Adrenal gland (tissue), 5 donors: ENCODE measurements around the gene LTN1.

ENCODE experiments used
- POLR2A ChIP-seq, 2 donors: fragments of 450-650 bp; IDR thresholded peaks; one replicate each; pipeline ENCODE4 v1.6.1; 2017; ENCODE audit warnings: antibody characterized with exemption in 2 of 2, mild to moderate bottlenecking in 2 of 2, moderate library complexity in 1 of 2
- TF ChIP-seq, protein P1 (sequence below), 6 experiments: fragments of 450-650 bp in 4 of 6; fragments of 200-600 bp in 2 of 6; sonication (generic) in 1 of 6; IDR thresholded peaks; 1 replicate in 5 of 6; 2 replicates in 1 of 6; pipeline versions ENCODE4 v1.5.1 to v1.8.0; 2016 to 2021; ENCODE audit warnings: antibody characterized with exemption in 6 of 6, mild to moderate bottlenecking in 2 of 6, moderate library complexity in 1 of 6
- donor health status: DM: no; HTN: no; CAD: no.

DNA sequence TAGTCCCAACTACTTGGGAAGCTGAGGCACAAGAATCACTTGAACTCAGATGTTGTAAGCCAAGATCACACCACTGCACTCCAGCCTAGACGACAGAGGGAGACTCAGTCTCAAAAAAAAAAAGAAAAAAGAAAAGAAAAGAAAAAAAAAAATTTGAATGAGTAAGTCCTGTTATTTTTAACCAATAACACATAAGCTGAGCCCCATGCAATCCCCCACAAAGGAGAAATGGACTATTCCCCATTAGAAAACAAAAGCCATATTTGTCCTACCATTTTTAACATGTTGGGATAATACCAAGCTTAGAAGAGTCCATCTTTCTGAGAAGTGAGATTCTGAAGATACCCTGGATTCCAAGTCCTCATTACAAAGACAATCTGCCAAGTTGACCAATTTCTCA, 32.4 kb downstream of the LTN1 start:
- no peak for TF ChIP-seq POLR2A (IDR thresholded peaks at IDR 0.05)
- TF ChIP-seq, protein P1, sequence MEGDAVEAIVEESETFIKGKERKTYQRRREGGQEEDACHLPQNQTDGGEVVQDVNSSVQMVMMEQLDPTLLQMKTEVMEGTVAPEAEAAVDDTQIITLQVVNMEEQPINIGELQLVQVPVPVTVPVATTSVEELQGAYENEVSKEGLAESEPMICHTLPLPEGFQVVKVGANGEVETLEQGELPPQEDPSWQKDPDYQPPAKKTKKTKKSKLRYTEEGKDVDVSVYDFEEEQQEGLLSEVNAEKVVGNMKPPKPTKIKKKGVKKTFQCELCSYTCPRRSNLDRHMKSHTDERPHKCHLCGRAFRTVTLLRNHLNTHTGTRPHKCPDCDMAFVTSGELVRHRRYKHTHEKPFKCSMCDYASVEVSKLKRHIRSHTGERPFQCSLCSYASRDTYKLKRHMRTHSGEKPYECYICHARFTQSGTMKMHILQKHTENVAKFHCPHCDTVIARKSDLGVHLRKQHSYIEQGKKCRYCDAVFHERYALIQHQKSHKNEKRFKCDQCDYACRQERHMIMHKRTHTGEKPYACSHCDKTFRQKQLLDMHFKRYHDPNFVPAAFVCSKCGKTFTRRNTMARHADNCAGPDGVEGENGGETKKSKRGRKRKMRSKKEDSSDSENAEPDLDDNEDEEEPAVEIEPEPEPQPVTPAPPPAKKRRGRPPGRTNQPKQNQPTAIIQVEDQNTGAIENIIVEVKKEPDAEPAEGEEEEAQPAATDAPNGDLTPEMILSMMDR (IDR thresholded peaks at IDR 0.05), result no peak
